ENCODE measurements around the gene MBD4.

MBD4 gene

DNA sequence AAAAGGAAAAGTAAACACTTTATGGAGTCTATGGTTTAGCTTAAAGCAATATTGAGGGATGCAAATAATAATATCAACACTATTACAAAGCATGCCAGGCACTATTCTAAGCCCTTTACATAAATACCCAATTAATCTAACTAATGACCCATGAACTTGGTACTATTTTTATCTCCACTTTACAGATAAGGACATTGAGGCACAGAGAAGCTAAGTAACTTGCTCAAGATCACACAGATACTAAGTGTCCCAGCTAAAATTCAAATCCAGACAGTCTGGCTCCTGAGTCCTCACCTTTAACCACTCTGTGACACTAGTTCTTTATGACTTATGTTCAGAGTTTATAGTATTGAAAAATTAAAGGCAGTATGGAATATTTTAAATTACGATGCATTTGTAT lies 5.6 kb downstream of the MBD4 start:
- ATAC-seq, result no peak
- TF ChIP-seq ZNF70 (CRISPR knock-in tag; IDR thresholded peaks at IDR 0.05) (no peak), ARNTL (CRISPR knock-in tag; IDR thresholded peaks at IDR 0.05; ENCODE audit: borderline replicate concordance, low read depth) (no peak), TSHZ2 (CRISPR knock-in tag; IDR thresholded peaks at IDR 0.05) (no peak), RARB (CRISPR knock-in tag; IDR thresholded peaks at IDR 0.05) (no peak), ISL1 (CRISPR knock-in tag; IDR thresholded peaks at IDR 0.05) (no peak), TCF4 (CRISPR knock-in tag; IDR thresholded peaks at IDR 0.05; ENCODE audit: borderline replicate concordance) (no peak), SNAI2 (CRISPR knock-in tag; IDR thresholded peaks at IDR 0.05) (no peak), ZFP30 (CRISPR knock-in tag; IDR thresholded peaks at IDR 0.05) (no peak), ZNF8 (CRISPR knock-in tag; IDR thresholded peaks at IDR 0.05) (no peak), TOX (CRISPR knock-in tag; IDR thresholded peaks at IDR 0.05; ENCODE audit: borderline replicate concordance) (no peak), BACH2 (CRISPR knock-in tag; IDR thresholded peaks at IDR 0.05; ENCODE audit: borderline replicate concordance) (no peak), ZNF565 (CRISPR knock-in tag; conservative IDR thresholded peaks at IDR 0.05; ENCODE audit: low read depth) (no peak), ZC3H10 (CRISPR knock-in tag; IDR thresholded peaks at IDR 0.05) (no peak)
- TF ChIP-seq, protein P1, sequence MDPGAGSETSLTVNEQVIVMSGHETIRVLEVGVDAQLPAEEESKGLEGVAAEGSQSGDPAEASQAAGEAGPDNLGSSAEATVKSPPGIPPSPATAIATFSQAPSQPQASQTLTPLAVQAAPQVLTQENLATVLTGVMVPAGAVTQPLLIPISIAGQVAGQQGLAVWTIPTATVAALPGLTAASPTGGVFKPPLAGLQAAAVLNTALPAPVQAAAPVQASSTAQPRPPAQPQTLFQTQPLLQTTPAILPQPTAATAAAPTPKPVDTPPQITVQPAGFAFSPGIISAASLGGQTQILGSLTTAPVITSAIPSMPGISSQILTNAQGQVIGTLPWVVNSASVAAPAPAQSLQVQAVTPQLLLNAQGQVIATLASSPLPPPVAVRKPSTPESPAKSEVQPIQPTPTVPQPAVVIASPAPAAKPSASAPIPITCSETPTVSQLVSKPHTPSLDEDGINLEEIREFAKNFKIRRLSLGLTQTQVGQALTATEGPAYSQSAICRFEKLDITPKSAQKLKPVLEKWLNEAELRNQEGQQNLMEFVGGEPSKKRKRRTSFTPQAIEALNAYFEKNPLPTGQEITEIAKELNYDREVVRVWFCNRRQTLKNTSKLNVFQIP (CRISPR knock-in tag; IDR thresholded peaks at IDR 0.05; ENCODE audit: borderline replicate concordance, low read depth), result no peak
- TF ChIP-seq, protein P2, sequence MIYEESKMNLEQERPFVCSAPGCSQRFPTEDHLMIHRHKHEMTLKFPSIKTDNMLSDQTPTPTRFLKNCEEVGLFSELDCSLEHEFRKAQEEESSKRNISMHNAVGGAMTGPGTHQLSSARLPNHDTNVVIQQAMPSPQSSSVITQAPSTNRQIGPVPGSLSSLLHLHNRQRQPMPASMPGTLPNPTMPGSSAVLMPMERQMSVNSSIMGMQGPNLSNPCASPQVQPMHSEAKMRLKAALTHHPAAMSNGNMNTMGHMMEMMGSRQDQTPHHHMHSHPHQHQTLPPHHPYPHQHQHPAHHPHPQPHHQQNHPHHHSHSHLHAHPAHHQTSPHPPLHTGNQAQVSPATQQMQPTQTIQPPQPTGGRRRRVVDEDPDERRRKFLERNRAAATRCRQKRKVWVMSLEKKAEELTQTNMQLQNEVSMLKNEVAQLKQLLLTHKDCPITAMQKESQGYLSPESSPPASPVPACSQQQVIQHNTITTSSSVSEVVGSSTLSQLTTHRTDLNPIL (CRISPR knock-in tag; IDR thresholded peaks at IDR 0.05; ENCODE audit: low read depth), result no peak
- TF ChIP-seq, protein P3, sequence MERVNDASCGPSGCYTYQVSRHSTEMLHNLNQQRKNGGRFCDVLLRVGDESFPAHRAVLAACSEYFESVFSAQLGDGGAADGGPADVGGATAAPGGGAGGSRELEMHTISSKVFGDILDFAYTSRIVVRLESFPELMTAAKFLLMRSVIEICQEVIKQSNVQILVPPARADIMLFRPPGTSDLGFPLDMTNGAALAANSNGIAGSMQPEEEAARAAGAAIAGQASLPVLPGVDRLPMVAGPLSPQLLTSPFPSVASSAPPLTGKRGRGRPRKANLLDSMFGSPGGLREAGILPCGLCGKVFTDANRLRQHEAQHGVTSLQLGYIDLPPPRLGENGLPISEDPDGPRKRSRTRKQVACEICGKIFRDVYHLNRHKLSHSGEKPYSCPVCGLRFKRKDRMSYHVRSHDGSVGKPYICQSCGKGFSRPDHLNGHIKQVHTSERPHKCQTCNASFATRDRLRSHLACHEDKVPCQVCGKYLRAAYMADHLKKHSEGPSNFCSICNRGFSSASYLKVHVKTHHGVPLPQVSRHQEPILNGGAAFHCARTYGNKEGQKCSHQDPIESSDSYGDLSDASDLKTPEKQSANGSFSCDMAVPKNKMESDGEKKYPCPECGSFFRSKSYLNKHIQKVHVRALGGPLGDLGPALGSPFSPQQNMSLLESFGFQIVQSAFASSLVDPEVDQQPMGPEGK (CRISPR knock-in tag; IDR thresholded peaks at IDR 0.05; ENCODE audit: borderline replicate concordance), result no peak
- TF ChIP-seq, protein P4, sequence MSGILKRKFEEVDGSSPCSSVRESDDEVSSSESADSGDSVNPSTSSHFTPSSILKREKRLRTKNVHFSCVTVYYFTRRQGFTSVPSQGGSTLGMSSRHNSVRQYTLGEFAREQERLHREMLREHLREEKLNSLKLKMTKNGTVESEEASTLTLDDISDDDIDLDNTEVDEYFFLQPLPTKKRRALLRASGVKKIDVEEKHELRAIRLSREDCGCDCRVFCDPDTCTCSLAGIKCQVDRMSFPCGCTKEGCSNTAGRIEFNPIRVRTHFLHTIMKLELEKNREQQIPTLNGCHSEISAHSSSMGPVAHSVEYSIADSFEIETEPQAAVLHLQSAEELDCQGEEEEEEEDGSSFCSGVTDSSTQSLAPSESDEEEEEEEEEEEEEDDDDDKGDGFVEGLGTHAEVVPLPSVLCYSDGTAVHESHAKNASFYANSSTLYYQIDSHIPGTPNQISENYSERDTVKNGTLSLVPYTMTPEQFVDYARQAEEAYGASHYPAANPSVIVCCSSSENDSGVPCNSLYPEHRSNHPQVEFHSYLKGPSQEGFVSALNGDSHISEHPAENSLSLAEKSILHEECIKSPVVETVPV (CRISPR knock-in tag; IDR thresholded peaks at IDR 0.05), result no peak

GRCh38 chr3:129433565-129433964 lies 6.2 kb downstream of the MBD4 start:
- TF ChIP-seq TSHZ2 (CRISPR knock-in tag; IDR thresholded peaks at IDR 0.05), result no peak
- TF ChIP-seq TOX (CRISPR knock-in tag; IDR thresholded peaks at IDR 0.05; ENCODE audit: borderline replicate concordance), result no peak
- no peak for TF ChIP-seq ARNTL (CRISPR knock-in tag; IDR thresholded peaks at IDR 0.05; ENCODE audit: borderline replicate concordance, low read depth)
- no peak for TF ChIP-seq ZNF565 (CRISPR knock-in tag; conservative IDR thresholded peaks at IDR 0.05; ENCODE audit: low read depth)
- no peak for ATAC-seq

GRCh38 chr3:129432671-129433070 lies 7.1 kb downstream of the MBD4 start:
- TF ChIP-seq BACH2 (CRISPR knock-in tag; IDR thresholded peaks at IDR 0.05; ENCODE audit: borderline replicate concordance) (no peak), ZFP3 (CRISPR knock-in tag; IDR thresholded peaks at IDR 0.05) (no peak), ESRRG (CRISPR knock-in tag; IDR thresholded peaks at IDR 0.05) (no peak), OSR1 (CRISPR knock-in tag; IDR thresholded peaks at IDR 0.05) (no peak), ZC3H10 (CRISPR knock-in tag; IDR thresholded peaks at IDR 0.05) (no peak), ZNF70 (CRISPR knock-in tag; IDR thresholded peaks at IDR 0.05) (no peak)
- no peak for ATAC-seq
